ENCODE results near the gene MRPS16.

Gene MRPS16

GRCh38 chr10:73220989-73221388 is 31.5 kb downstream of the MRPS16 start:
- no peak overlapping the region for H3K27ac ChIP-seq (replicated peaks; ENCODE audit: low read length)
- no peak overlapping the region for H2AK5ac ChIP-seq (ENCODE audit: low read depth, low read length)
- H4K91ac ChIP-seq (ENCODE audit: low read depth, low read length, poor library complexity): no peak overlapping the region
- no peak overlapping the region for H3K18ac ChIP-seq (ENCODE audit: low read length)
- no peak for DNase-seq (ENCODE audit: low spot score)
- no CpG with 5 or more reads among the region's 1 CpG for WGBS, 2 donors (ENCODE audit: extremely low coverage in 2 of 2, insufficient read length in 2 of 2, insufficient replicate concordance in 1 of 2)
- no peak overlapping the region for H3K4me3 ChIP-seq (ENCODE audit: low read length in 2 of 2)
- H3K27me3 ChIP-seq (ENCODE audit: control insufficient read depth in 3 of 3, insufficient read depth in 3 of 3, low read depth in 1 of 3, low read length in 3 of 3): no peaks in the 10 kb centered on the region
- H3K9ac ChIP-seq (ENCODE audit: low read depth, low read length, poor library complexity): no peak overlapping the region
- H3K4ac ChIP-seq (ENCODE audit: low read length): no peak overlapping the region
- no peak overlapping the region for H3K14ac ChIP-seq (ENCODE audit: low read length)
- H3K79me1 ChIP-seq (ENCODE audit: low read depth, low read length): no peaks in the 10 kb centered on the region
- H2BK120ac ChIP-seq (ENCODE audit: low read depth, low read length): no peak overlapping the region
- no peak overlapping the region for H2BK12ac ChIP-seq (ENCODE audit: low read length)
- H2BK15ac ChIP-seq (ENCODE audit: low read length): no peak overlapping the region
- H3K4me1 ChIP-seq (ENCODE audit: control insufficient read depth in 2 of 2, insufficient read depth in 1 of 2, low read depth in 1 of 2, low read length in 2 of 2): no peaks in the 10 kb centered on the region
- H3K4me2 ChIP-seq (ENCODE audit: insufficient read depth, low read length, poor library complexity, severe bottlenecking): no peak overlapping the region
- peaks cover 2 to 65% of the 10 kb centered on the region in 2 donors for H3K36me3 ChIP-seq (replicated peaks in 1 of 2; ENCODE audit: control insufficient read depth in 2 of 2, insufficient read depth in 2 of 2, low read length in 2 of 2)
- no peak overlapping the region for H2AFZ ChIP-seq (ENCODE audit: low read length)
- no peak overlapping the region for H3K23ac ChIP-seq (ENCODE audit: low read depth, low read length, poor library complexity)
- no peak overlapping the region for H2BK5ac ChIP-seq (ENCODE audit: low read length)
- peaks cover 0 to 6% of the 10 kb centered on the region in 2 donors for H3K9me3 ChIP-seq (replicated peaks in 1 of 2; ENCODE audit: control insufficient read depth in 2 of 2, insufficient read depth in 1 of 2, low read depth in 1 of 2, low read length in 2 of 2)
- H4K8ac ChIP-seq (ENCODE audit: low read depth, low read length): no peak overlapping the region

GRCh38 chr10:73219384-73219783 is 33.1 kb downstream of the MRPS16 start:
- Histone ChIP-seq H3K79me1 (ENCODE audit: low read depth, low read length) (no peaks in the 10 kb centered on the region), H2BK120ac (ENCODE audit: low read depth, low read length) (no peak overlapping the region), H2AK5ac (ENCODE audit: low read depth, low read length) (no peak overlapping the region), H3K23ac (ENCODE audit: low read depth, low read length, poor library complexity) (no peak overlapping the region), H3K18ac (ENCODE audit: low read length) (no peak overlapping the region), H3K27ac (replicated peaks; ENCODE audit: low read length) (no peak overlapping the region), H3K4ac (ENCODE audit: low read length) (no peak overlapping the region), H3K4me3 (ENCODE audit: low read length in 2 of 2) (no peak overlapping the region), H3K4me1 (ENCODE audit: control insufficient read depth in 2 of 2, insufficient read depth in 1 of 2, low read depth in 1 of 2, low read length in 2 of 2) (no peaks in the 10 kb centered on the region), H3K27me3 (ENCODE audit: control insufficient read depth in 3 of 3, insufficient read depth in 3 of 3, low read depth in 1 of 3, low read length in 3 of 3) (no peaks in the 10 kb centered on the region), H2BK12ac (ENCODE audit: low read length) (no peak overlapping the region), H3K9ac (ENCODE audit: low read depth, low read length, poor library complexity) (no peak overlapping the region), H3K36me3 (replicated peaks in 1 of 2; ENCODE audit: control insufficient read depth in 2 of 2, insufficient read depth in 2 of 2, low read length in 2 of 2) (peaks cover 2 to 65% of the 10 kb centered on the region in 2 donors), H3K14ac (ENCODE audit: low read length) (no peak overlapping the region), H2BK5ac (ENCODE audit: low read length) (no peak overlapping the region), H3K9me3 (replicated peaks in 1 of 2; ENCODE audit: control insufficient read depth in 2 of 2, insufficient read depth in 1 of 2, low read depth in 1 of 2, low read length in 2 of 2) (peaks cover 0 to 6% of the 10 kb centered on the region in 2 donors), H2AFZ (ENCODE audit: low read length) (no peak overlapping the region), H4K91ac (ENCODE audit: low read depth, low read length, poor library complexity) (no peak overlapping the region), H2BK15ac (ENCODE audit: low read length) (no peak overlapping the region), H3K4me2 (ENCODE audit: insufficient read depth, low read length, poor library complexity, severe bottlenecking) (no peak overlapping the region), H4K8ac (ENCODE audit: low read depth, low read length) (no peak overlapping the region)
- DNase-seq (ENCODE audit: low spot score): no peak

GRCh38 chr10:73218431-73219191 is 33.8 kb downstream of the MRPS16 start:
- no peak overlapping the region for H2BK5ac ChIP-seq (ENCODE audit: low read length)
- no peak overlapping the region for H3K4me3 ChIP-seq (ENCODE audit: low read length in 2 of 2)
- H4K91ac ChIP-seq (ENCODE audit: low read depth, low read length, poor library complexity): no peak overlapping the region
- H2BK15ac ChIP-seq (ENCODE audit: low read length): no peak overlapping the region
- H4K8ac ChIP-seq (ENCODE audit: low read depth, low read length): no peak overlapping the region
- H3K14ac ChIP-seq (ENCODE audit: low read length): no peak overlapping the region
- H2BK120ac ChIP-seq (ENCODE audit: low read depth, low read length): no peak overlapping the region
- no peaks in the 10 kb centered on the region for H3K4me1 ChIP-seq (ENCODE audit: control insufficient read depth in 2 of 2, insufficient read depth in 1 of 2, low read depth in 1 of 2, low read length in 2 of 2)
- no CpG with 5 or more reads among the region's 2 CpGs for WGBS, 2 donors (ENCODE audit: extremely low coverage in 2 of 2, insufficient read length in 2 of 2, insufficient replicate concordance in 1 of 2)
- H3K36me3 ChIP-seq (replicated peaks in 1 of 2; ENCODE audit: control insufficient read depth in 2 of 2, insufficient read depth in 2 of 2, low read length in 2 of 2): peaks cover 2 to 64% of the 10 kb centered on the region in 2 donors
- no peak overlapping the region for H3K4ac ChIP-seq (ENCODE audit: low read length)
- H2BK12ac ChIP-seq (ENCODE audit: low read length): no peak overlapping the region
- no peaks in the 10 kb centered on the region for H3K79me1 ChIP-seq (ENCODE audit: low read depth, low read length)
- no peak overlapping the region for H3K23ac ChIP-seq (ENCODE audit: low read depth, low read length, poor library complexity)
- no peaks in the 10 kb centered on the region for H3K27me3 ChIP-seq (ENCODE audit: control insufficient read depth in 3 of 3, insufficient read depth in 3 of 3, low read depth in 1 of 3, low read length in 3 of 3)
- H2AFZ ChIP-seq (ENCODE audit: low read length): no peak overlapping the region
- H2AK5ac ChIP-seq (ENCODE audit: low read depth, low read length): no peak overlapping the region
- H3K27ac ChIP-seq (replicated peaks; ENCODE audit: low read length): no peak overlapping the region
- H3K9me3 ChIP-seq (replicated peaks in 1 of 2; ENCODE audit: control insufficient read depth in 2 of 2, insufficient read depth in 1 of 2, low read depth in 1 of 2, low read length in 2 of 2): peaks cover 0 to 6% of the 10 kb centered on the region in 2 donors
- no peak overlapping the region for H3K9ac ChIP-seq (ENCODE audit: low read depth, low read length, poor library complexity)
- H3K18ac ChIP-seq (ENCODE audit: low read length): no peak overlapping the region
- H3K4me2 ChIP-seq (ENCODE audit: insufficient read depth, low read length, poor library complexity, severe bottlenecking): no peak overlapping the region
- no peak for DNase-seq (ENCODE audit: low spot score)

- WGBS, 2 donors (ENCODE audit: extremely low coverage in 2 of 2, insufficient read length in 2 of 2, insufficient replicate concordance in 1 of 2): no CpG with 5 or more reads among the region's 2 CpGs
- Histone ChIP-seq H3K9ac (ENCODE audit: low read depth, low read length, poor library complexity) (no peak overlapping the region), H3K27ac (replicated peaks; ENCODE audit: low read length) (no peak overlapping the region), H3K14ac (ENCODE audit: low read length) (no peak overlapping the region), H3K9me3 (replicated peaks in 1 of 2; ENCODE audit: control insufficient read depth in 2 of 2, insufficient read depth in 1 of 2, low read depth in 1 of 2, low read length in 2 of 2) (peaks cover 0 to 6% of the 10 kb centered on the region in 2 donors), H2BK15ac (ENCODE audit: low read length) (no peak overlapping the region), H3K23ac (ENCODE audit: low read depth, low read length, poor library complexity) (no peak overlapping the region), H3K4me3 (ENCODE audit: low read length in 2 of 2) (no peak overlapping the region), H2AFZ (ENCODE audit: low read length) (no peak overlapping the region), H4K8ac (ENCODE audit: low read depth, low read length) (no peak overlapping the region), H2BK120ac (ENCODE audit: low read depth, low read length) (no peak overlapping the region), H3K4me2 (ENCODE audit: insufficient read depth, low read length, poor library complexity, severe bottlenecking) (no peak overlapping the region), H3K36me3 (replicated peaks in 1 of 2; ENCODE audit: control insufficient read depth in 2 of 2, insufficient read depth in 2 of 2, low read length in 2 of 2) (peaks cover 2 to 64% of the 10 kb centered on the region in 2 donors), H3K4me1 (ENCODE audit: control insufficient read depth in 2 of 2, insufficient read depth in 1 of 2, low read depth in 1 of 2, low read length in 2 of 2) (no peaks in the 10 kb centered on the region), H3K18ac (ENCODE audit: low read length) (no peak overlapping the region), H2BK5ac (ENCODE audit: low read length) (no peak overlapping the region), H4K91ac (ENCODE audit: low read depth, low read length, poor library complexity) (no peak overlapping the region), H2BK12ac (ENCODE audit: low read length) (no peak overlapping the region), H2AK5ac (ENCODE audit: low read depth, low read length) (no peak overlapping the region), H3K79me1 (ENCODE audit: low read depth, low read length) (no peaks in the 10 kb centered on the region), H3K4ac (ENCODE audit: low read length) (no peak overlapping the region), H3K27me3 (ENCODE audit: control insufficient read depth in 3 of 3, insufficient read depth in 3 of 3, low read depth in 1 of 3, low read length in 3 of 3) (no peaks in the 10 kb centered on the region)
- DNase-seq (ENCODE audit: low spot score): no peak
Measured at GRCh38 chr10:73217628-73218027, 34.8 kb downstream of the MRPS16 start.
